Central memory CD8-positive, alpha-beta T cell (primary cell): ENCODE measurements around the gene HSPA12A.

Experiments used
- ATAC-seq: fragments of 150-1000 bp; cut with Tn5 transposase; replicated peaks from 2 replicates; pipeline ENCODE4 v1.10.0; 2022; ENCODE audit warnings: mild to moderate bottlenecking, moderate FRiP score, moderate number of reproducible peaks; ENCODE audit not compliant: poor library complexity, severe bottlenecking; ENCODE audit errors: extremely low read depth
- DNase-seq, 2 donors: peaks; one replicate each; pipeline ENCODE4 v3.0.0; 2021; ENCODE audit warnings: low spot score in 2 of 2
- H3K27ac Mint-ChIP-seq: one replicate; pipeline ENCODE4 v1.8.0; 2022; ENCODE audit warnings: low read depth, mild to moderate bottlenecking, moderate library complexity, mixed read lengths
- H3K27me3 Mint-ChIP-seq: one replicate; pipeline ENCODE4 v1.8.0; 2022; ENCODE audit warnings: mixed read lengths
- H3K36me3 Mint-ChIP-seq: one replicate; pipeline ENCODE4 v1.8.0; 2022; ENCODE audit warnings: mild to moderate bottlenecking, moderate library complexity, mixed read lengths; ENCODE audit not compliant: insufficient read depth
- H3K4me1 Mint-ChIP-seq: one replicate; pipeline ENCODE4 v1.8.0; 2022; ENCODE audit warnings: mixed read lengths
- H3K4me3 Mint-ChIP-seq: one replicate; pipeline ENCODE4 v1.8.0; 2022; ENCODE audit warnings: mild to moderate bottlenecking, moderate library complexity, mixed read lengths
- H3K9me3 Mint-ChIP-seq: one replicate; pipeline ENCODE4 v1.8.0; 2022; ENCODE audit warnings: mixed read lengths

HSPA12A gene

GRCh38 chr10:116659049-116659670, 83.2 kb downstream of the HSPA12A start:
- no peak overlapping the region for H3K4me3 Mint-ChIP-seq
- DNase-seq, result no peak
- peaks cover 13% of the 10 kb centered on the region for H3K27me3 Mint-ChIP-seq
- ATAC-seq, result no peak
- no peaks in the 10 kb centered on the region for H3K9me3 Mint-ChIP-seq
- no peak overlapping the region for H3K27ac Mint-ChIP-seq
- peaks cover 1% of the 10 kb centered on the region for H3K36me3 Mint-ChIP-seq
- H3K4me1 Mint-ChIP-seq, result no peaks in the 10 kb centered on the region

GRCh38 chr10:116657863-116658551, 84.4 kb downstream of the HSPA12A start:
- H3K4me1 Mint-ChIP-seq, result no peaks in the 10 kb centered on the region
- H3K4me3 Mint-ChIP-seq, result no peak overlapping the region
- H3K9me3 Mint-ChIP-seq, result no peaks in the 10 kb centered on the region
- DNase-seq (no peak), ATAC-seq (no peak)
- H3K27ac Mint-ChIP-seq, result no peak overlapping the region
- peaks cover 1% of the 10 kb centered on the region for H3K36me3 Mint-ChIP-seq
- H3K27me3 Mint-ChIP-seq, result peaks cover 13% of the 10 kb centered on the region

GRCh38 chr10:116656044-116656443, 86.3 kb downstream of the HSPA12A start:
- H3K27me3 Mint-ChIP-seq, result peaks cover 13% of the 10 kb centered on the region
- H3K36me3 Mint-ChIP-seq, result peaks cover 1% of the 10 kb centered on the region
- no peak for ATAC-seq
- H3K4me1 Mint-ChIP-seq, result no peaks in the 10 kb centered on the region
- H3K27ac Mint-ChIP-seq, result no peak overlapping the region
- DNase-seq, result no peak
- H3K4me3 Mint-ChIP-seq, result no peak overlapping the region
- no peaks in the 10 kb centered on the region for H3K9me3 Mint-ChIP-seq

- H3K9me3 Mint-ChIP-seq, result no peaks in the 10 kb centered on the region
- H3K27ac Mint-ChIP-seq, result no peak overlapping the region
- ATAC-seq (no peak), DNase-seq (no peak)
- H3K27me3 Mint-ChIP-seq, result peaks cover 13% of the 10 kb centered on the region
- H3K36me3 Mint-ChIP-seq, result peaks cover 1% of the 10 kb centered on the region
- H3K4me3 Mint-ChIP-seq, result no peak overlapping the region
- no peaks in the 10 kb centered on the region for H3K4me1 Mint-ChIP-seq
These were observed 86.8 kb downstream of the HSPA12A start for GRCh38 chr10:116655568-116655967.

GRCh38 chr10:116654816-116655215, 87.5 kb downstream of the HSPA12A start:
- Mint-ChIP-seq H3K27me3 (peaks cover 13% of the 10 kb centered on the region), H3K4me1 (no peaks in the 10 kb centered on the region), H3K4me3 (no peak overlapping the region), H3K9me3 (no peaks in the 10 kb centered on the region), H3K27ac (no peak overlapping the region), H3K36me3 (peaks cover 1% of the 10 kb centered on the region)
- DNase-seq, result no peak
- no peak for ATAC-seq

GRCh38 chr10:116653885-116654284, 88.5 kb downstream of the HSPA12A start:
- Mint-ChIP-seq H3K4me1 (no peaks in the 10 kb centered on the region), H3K9me3 (no peaks in the 10 kb centered on the region), H3K27ac (no peak overlapping the region), H3K4me3 (no peak overlapping the region), H3K36me3 (peaks cover 1% of the 10 kb centered on the region), H3K27me3 (peaks cover 13% of the 10 kb centered on the region)
- no peak for ATAC-seq
- DNase-seq, result no peak

- H3K27ac Mint-ChIP-seq, result no peak overlapping the region
- no peak overlapping the region for H3K4me3 Mint-ChIP-seq
- H3K9me3 Mint-ChIP-seq, result peaks cover 7% of the 10 kb centered on the region
- DNase-seq (no peak), ATAC-seq (no peak)
- no peaks in the 10 kb centered on the region for H3K4me1 Mint-ChIP-seq
- H3K27me3 Mint-ChIP-seq, result no peaks in the 10 kb centered on the region
- no peaks in the 10 kb centered on the region for H3K36me3 Mint-ChIP-seq
These were observed 93.5 kb downstream of the HSPA12A start for GRCh38 chr10:116648903-116649302.

GRCh38 chr10:116646502-116646901, 95.9 kb downstream of the HSPA12A start:
- H3K36me3 Mint-ChIP-seq, result no peaks in the 10 kb centered on the region
- H3K4me1 Mint-ChIP-seq, result no peaks in the 10 kb centered on the region
- no peak for DNase-seq
- no peak overlapping the region for H3K4me3 Mint-ChIP-seq
- H3K27ac Mint-ChIP-seq, result no peak overlapping the region
- ATAC-seq, result no peak
- peaks cover 7% of the 10 kb centered on the region for H3K9me3 Mint-ChIP-seq
- H3K27me3 Mint-ChIP-seq, result no peaks in the 10 kb centered on the region

- no peaks in the 10 kb centered on the region for H3K4me1 Mint-ChIP-seq
- H3K9me3 Mint-ChIP-seq, result peaks cover 6% of the 10 kb centered on the region
- DNase-seq (no peak), ATAC-seq (no peak)
- no peaks in the 10 kb centered on the region for H3K27me3 Mint-ChIP-seq
- no peak overlapping the region for H3K4me3 Mint-ChIP-seq
- H3K36me3 Mint-ChIP-seq, result no peaks in the 10 kb centered on the region
- H3K27ac Mint-ChIP-seq, result no peak overlapping the region
These were observed 104.5 kb downstream of the HSPA12A start for GRCh38 chr10:116637830-116638229.

GRCh38 chr10:116636976-116637375, 105.4 kb downstream of the HSPA12A start:
- H3K27ac Mint-ChIP-seq, result no peak overlapping the region
- ATAC-seq (no peak), DNase-seq (no peak)

GRCh38 chr10:116636385-116636784, 106.0 kb downstream of the HSPA12A start:
- H3K9me3 Mint-ChIP-seq, result peaks cover 6% of the 10 kb centered on the region
- H3K36me3 Mint-ChIP-seq, result no peaks in the 10 kb centered on the region
- DNase-seq (no peak), ATAC-seq (no peak)
- no peak overlapping the region for H3K27ac Mint-ChIP-seq
- H3K4me3 Mint-ChIP-seq, result no peak overlapping the region
- H3K4me1 Mint-ChIP-seq, result no peaks in the 10 kb centered on the region
- no peaks in the 10 kb centered on the region for H3K27me3 Mint-ChIP-seq

More at GRCh38 chr10:116636976-116637375, 105.4 kb downstream of the HSPA12A start:
- Mint-ChIP-seq H3K4me1 (no peaks in the 10 kb centered on the region), H3K4me3 (no peak overlapping the region), H3K36me3 (no peaks in the 10 kb centered on the region), H3K27me3 (no peaks in the 10 kb centered on the region), H3K9me3 (peaks cover 6% of the 10 kb centered on the region)

GRCh38 chr10:116634126-116634975, 108.0 kb downstream of the HSPA12A start:
- Mint-ChIP-seq H3K4me1 (no peaks in the 10 kb centered on the region), H3K9me3 (peaks cover 6% of the 10 kb centered on the region), H3K36me3 (no peaks in the 10 kb centered on the region), H3K4me3 (no peak overlapping the region), H3K27me3 (no peaks in the 10 kb centered on the region), H3K27ac (no peak overlapping the region)
- ATAC-seq (no peak), DNase-seq (no peak)

GRCh38 chr10:116633216-116633600, 109.2 kb downstream of the HSPA12A start:
- H3K9me3 Mint-ChIP-seq, result peaks cover 6% of the 10 kb centered on the region
- no peaks in the 10 kb centered on the region for H3K36me3 Mint-ChIP-seq
- DNase-seq (no peak), ATAC-seq (no peak)
- H3K27ac Mint-ChIP-seq, result no peak overlapping the region
- no peak overlapping the region for H3K4me3 Mint-ChIP-seq
- no peaks in the 10 kb centered on the region for H3K27me3 Mint-ChIP-seq
- no peaks in the 10 kb centered on the region for H3K4me1 Mint-ChIP-seq
